Activated CD8-positive, alpha-beta T cell treated with anti-CD3 and anti-CD28 coated beads for 36 hours (primary cell): ENCODE results near the gene VPS13D. TPM values are rescaled to one million over a fixed set of nuclear protein-coding genes. Genes with fewer than 3 reads are reported as not detected.

ENCODE experiments used
- ATAC-seq: fragments of 200-7000 bp; cut with Tn5 transposase; one replicate; pipeline ENCODE4 v1.10.0; 2021; ENCODE audit warnings: mild to moderate bottlenecking, moderate library complexity
- CTCF ChIA-PET: fragments of 350-600 bp; sonication (Branson Sonifier 250); formaldehyde crosslinking; loops from one replicate; lab custom pipeline; 2021; ENCODE audit warnings: antibody characterized with exemption; lab: Charles Lee
- POLR2A ChIA-PET: fragments of 350-600 bp; sonication (Branson Sonifier 250); formaldehyde crosslinking; loops from one replicate; lab custom pipeline; 2021; ENCODE audit warnings: antibody characterized with exemption; lab: Charles Lee
- DNase-seq: peaks from one replicate; pipeline ENCODE4 v3.0.0-alpha.2; 2020
- H3K27ac Mint-ChIP-seq: one replicate; pipeline ENCODE4 v1.8.0; 2021; ENCODE audit warnings: mild to moderate bottlenecking, mixed read lengths
- H3K27me3 Mint-ChIP-seq: one replicate; pipeline ENCODE4 v1.8.0; 2021; ENCODE audit warnings: mixed read lengths
- H3K36me3 Mint-ChIP-seq: one replicate; pipeline ENCODE4 v1.8.0; 2021; ENCODE audit warnings: low read depth, mixed read lengths
- H3K4me1 Mint-ChIP-seq: one replicate; pipeline ENCODE4 v1.8.0; 2021; ENCODE audit warnings: low read depth, mixed read lengths
- H3K4me3 Mint-ChIP-seq: one replicate; pipeline ENCODE4 v1.8.0; 2021; ENCODE audit warnings: mild to moderate bottlenecking, moderate library complexity, mixed read lengths
- H3K9me3 Mint-ChIP-seq: one replicate; pipeline ENCODE4 v1.8.0; 2021; ENCODE audit warnings: mixed read lengths
- intact Hi-C: fragments of 100-400 bp; cut with micrococcal nuclease; formaldehyde crosslinking; loops from one replicate; pipeline ENCODE4 v1.10.0; 2022
- total RNA-seq, 2 experiments: library from RNA; stranded (reverse); gene quantifications; one replicate each; pipeline ENCODE4 v1.2.3, GENCODE V29; 2021
- TF ChIP-seq, protein P1 (sequence below): fragments of 200-600 bp; IDR thresholded peaks from one replicate; pipeline ENCODE4 v1.8.0; 2022; ENCODE audit warnings: antibody characterized with exemption, mild to moderate bottlenecking

Gene VPS13D
- total RNA-seq, 2 experiments from 2014 or later: 28.1 to 30.7 TPM

DNA sequence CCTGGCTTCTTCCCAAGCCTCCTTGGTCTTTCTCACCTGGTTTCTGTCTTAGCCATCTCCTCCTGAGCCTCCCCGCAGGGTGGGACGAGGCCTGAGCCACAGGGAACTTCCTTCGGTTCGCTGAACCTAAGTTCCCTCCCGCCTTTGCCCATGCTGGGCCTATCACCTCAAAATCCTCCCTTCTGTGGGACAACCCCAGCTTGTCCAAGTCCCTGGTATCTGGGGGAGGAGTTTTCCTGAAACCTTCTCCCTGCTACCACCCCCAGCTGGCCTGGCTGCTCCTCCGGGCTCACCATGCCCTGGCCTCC is 27.7 kb upstream of the VPS13D start:
- peak overlapping the region; percentile 87 for H3K27ac Mint-ChIP-seq
- ChIA-PET POLR2A (interaction anchor here (0.6 to 4.8 kb wide), 15 partner anchors 17 to 295 kb away, joined by 3 to 47 read pairs (median 4); no protein-coding TSS in a partner anchor), CTCF (interaction anchor here (1.1 to 13.5 kb wide), 6 partner anchors 16 to 79 kb away, joined by 3 to 395 read pairs (median 3); no protein-coding TSS in a partner anchor)
- intact Hi-C loops: no loop called here
- H3K4me1 Mint-ChIP-seq: peaks cover 79% of the 10 kb centered on the region
- DNase-seq (no peak), ATAC-seq (no peak)
- peak overlapping the region; percentile 1 for H3K4me3 Mint-ChIP-seq
- TF ChIP-seq, protein P1, sequence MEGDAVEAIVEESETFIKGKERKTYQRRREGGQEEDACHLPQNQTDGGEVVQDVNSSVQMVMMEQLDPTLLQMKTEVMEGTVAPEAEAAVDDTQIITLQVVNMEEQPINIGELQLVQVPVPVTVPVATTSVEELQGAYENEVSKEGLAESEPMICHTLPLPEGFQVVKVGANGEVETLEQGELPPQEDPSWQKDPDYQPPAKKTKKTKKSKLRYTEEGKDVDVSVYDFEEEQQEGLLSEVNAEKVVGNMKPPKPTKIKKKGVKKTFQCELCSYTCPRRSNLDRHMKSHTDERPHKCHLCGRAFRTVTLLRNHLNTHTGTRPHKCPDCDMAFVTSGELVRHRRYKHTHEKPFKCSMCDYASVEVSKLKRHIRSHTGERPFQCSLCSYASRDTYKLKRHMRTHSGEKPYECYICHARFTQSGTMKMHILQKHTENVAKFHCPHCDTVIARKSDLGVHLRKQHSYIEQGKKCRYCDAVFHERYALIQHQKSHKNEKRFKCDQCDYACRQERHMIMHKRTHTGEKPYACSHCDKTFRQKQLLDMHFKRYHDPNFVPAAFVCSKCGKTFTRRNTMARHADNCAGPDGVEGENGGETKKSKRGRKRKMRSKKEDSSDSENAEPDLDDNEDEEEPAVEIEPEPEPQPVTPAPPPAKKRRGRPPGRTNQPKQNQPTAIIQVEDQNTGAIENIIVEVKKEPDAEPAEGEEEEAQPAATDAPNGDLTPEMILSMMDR: no peak
- H3K27me3 Mint-ChIP-seq: no peaks in the 10 kb centered on the region
- H3K9me3 Mint-ChIP-seq: no peaks in the 10 kb centered on the region
- H3K36me3 Mint-ChIP-seq: peaks cover 76% of the 10 kb centered on the region

DNA sequence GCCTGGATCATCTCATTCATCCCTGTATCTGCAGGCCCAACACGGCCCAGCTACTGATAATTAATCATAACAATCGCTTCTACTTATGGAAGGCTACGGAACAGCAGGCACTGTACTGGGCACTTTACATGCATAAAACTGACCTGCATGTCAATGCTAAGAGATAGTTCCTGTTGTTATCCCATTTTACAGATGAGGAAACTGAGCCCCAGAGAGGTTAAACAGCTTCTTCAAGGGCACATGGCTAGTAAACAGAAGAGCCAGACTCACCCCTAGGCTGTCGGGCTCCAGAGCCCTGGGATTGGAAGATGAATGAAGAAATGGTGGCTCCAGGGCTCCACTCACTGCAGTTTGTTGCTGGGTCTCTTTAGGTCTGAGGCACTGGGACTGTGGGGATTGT is 27.3 kb upstream of the VPS13D start:
- TF ChIP-seq, protein P1: no peak
- ATAC-seq: no peak
- POLR2A ChIA-PET: interaction anchor here (0.7 to 4.8 kb wide), 12 partner anchors 17 to 295 kb away, joined by 3 to 47 read pairs (median 4); no protein-coding TSS in a partner anchor
- intact Hi-C loops: no loop called here
- Mint-ChIP-seq H3K4me1 (peaks cover 80% of the 10 kb centered on the region), H3K27me3 (no peaks in the 10 kb centered on the region), H3K9me3 (no peaks in the 10 kb centered on the region), H3K4me3 (peak overlapping the region; percentile 1), H3K36me3 (peaks cover 75% of the 10 kb centered on the region), H3K27ac (peak overlapping the region; percentile 87)
- DNase-seq: no peak
- CTCF ChIA-PET: interaction anchor here (1.1 to 13.5 kb wide), 6 partner anchors 16 to 80 kb away, joined by 3 to 395 read pairs (median 3); no protein-coding TSS in a partner anchor

DNA sequence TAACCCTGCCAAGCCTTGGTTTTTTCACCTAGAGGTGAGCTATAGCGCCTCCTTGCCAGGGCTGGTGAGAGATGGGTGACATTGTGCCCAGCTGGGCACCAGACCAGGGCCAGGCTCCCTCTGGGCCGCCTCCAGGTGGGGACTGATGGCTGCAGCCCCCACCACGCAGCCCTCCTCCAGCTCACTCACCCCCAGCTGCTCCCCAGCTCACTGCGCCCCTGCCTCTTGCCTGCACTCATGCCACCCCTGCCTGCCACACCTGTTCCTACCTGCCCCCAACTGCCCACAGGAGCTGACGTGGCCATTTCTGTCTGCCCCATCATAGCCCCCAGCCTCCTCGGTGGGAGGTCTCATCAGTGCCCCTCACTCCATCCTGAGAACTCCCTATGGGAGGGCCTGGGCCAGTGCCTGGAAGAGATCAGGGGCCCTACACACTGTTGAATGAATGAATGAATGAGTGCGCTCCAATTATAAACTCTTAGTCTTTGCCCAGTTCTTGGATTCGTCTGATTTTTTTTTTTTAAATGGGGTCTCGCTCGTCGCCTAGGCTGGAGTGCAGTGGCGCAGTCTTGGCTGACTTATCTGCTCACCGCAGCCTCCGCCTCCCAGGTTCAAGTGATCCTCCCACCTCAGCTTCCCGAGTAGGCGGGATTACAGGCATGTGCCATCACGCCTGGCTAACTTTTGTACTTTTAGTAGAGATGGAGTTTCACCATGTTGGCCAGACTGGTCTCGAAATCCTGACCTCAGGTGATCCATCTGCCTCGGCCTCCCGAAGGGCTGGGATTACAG is 26.4 kb upstream of the VPS13D start:
- no peak for DNase-seq
- Mint-ChIP-seq H3K27me3 (no peaks in the 10 kb centered on the region), H3K4me3 (peak overlapping the region; percentile 37), H3K36me3 (peaks cover 76% of the 10 kb centered on the region), H3K9me3 (no peaks in the 10 kb centered on the region), H3K27ac (peak overlapping the region; percentile 87), H3K4me1 (peaks cover 82% of the 10 kb centered on the region)
- no peak for ATAC-seq
- ChIA-PET CTCF (interaction anchor here (2.0 to 13.5 kb wide), 2 partner anchors 26 to 81 kb away, joined by 7 to 395 read pairs; no protein-coding TSS in a partner anchor), POLR2A (interaction anchor here (0.6 to 4.8 kb wide), 10 partner anchors 21 to 515 kb away, joined by 3 to 47 read pairs (median 4); no protein-coding TSS in a partner anchor)
- TF ChIP-seq, protein P1: no peak
- intact Hi-C loops: no loop called here

DNA sequence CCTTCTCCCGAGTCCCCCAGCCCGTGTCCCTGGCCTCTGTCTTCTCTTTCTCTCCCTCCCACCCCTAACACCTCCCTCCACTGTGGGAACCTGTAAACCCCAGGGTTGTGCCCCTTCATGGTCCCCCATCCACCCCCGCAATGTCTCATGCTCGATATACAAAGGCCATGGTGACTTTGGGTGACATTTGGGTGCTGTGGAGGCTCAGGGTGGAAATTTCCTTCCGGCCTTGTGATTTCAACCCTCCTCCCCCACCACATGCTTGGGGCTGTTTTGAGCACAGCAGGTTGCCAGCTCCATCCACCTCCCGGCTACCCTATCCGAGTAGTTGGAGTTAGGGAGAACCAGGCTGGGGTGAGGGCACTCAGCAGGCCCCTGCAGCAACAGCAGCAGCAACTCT is 25.7 kb upstream of the VPS13D start:
- peak; percentile 75 for ATAC-seq
- H3K4me3 Mint-ChIP-seq: peak overlapping the region; percentile 37

More for the DNA sequence above, 25.7 kb upstream of the VPS13D start:
- ChIA-PET POLR2A (interaction anchor here (2.0 to 4.8 kb wide), 2 partner anchors 25 to 79 kb away, joined by 13 to 47 read pairs; no protein-coding TSS in a partner anchor), CTCF (interaction anchor here (13.5 kb wide), 1 partner anchor 81 kb away, joined by 395 read pairs; no protein-coding TSS in a partner anchor)
- Mint-ChIP-seq H3K27ac (peak overlapping the region; percentile 87), H3K4me1 (peaks cover 83% of the 10 kb centered on the region), H3K9me3 (no peaks in the 10 kb centered on the region), H3K27me3 (no peaks in the 10 kb centered on the region), H3K36me3 (peaks cover 81% of the 10 kb centered on the region)
- peak; percentile 95 for DNase-seq
- intact Hi-C loops: no loop called here
- TF ChIP-seq, protein P1: no peak
